SK-N-SH (cell line): Measurements from ENCODE around the gene CFAP57. TPM values are rescaled to one million over a fixed set of nuclear protein-coding genes. Genes with fewer than 3 reads are reported as not detected.

ENCODE experiments used
- CTCF ChIA-PET: fragments of 300-600, 350-600 bp; formaldehyde crosslinking; extraction: SDS; loops from one replicate; lab custom pipeline; 2021; lab: Yijun Ruan, JAX
- POLR2A ChIA-PET: fragments of 350-600 bp; sonication (Branson Sonifier 250); formaldehyde crosslinking; extraction: SDS; loops from one replicate; lab custom pipeline; 2020; ENCODE audit warnings: antibody characterized with exemption, inconsistent platforms; lab: Yijun Ruan, JAX
- DNase-seq: peaks from one replicate; pipeline ENCODE4 v3.0.0; 2012
- H2AFZ ChIP-seq: fragments of 200-600 bp; sonication (generic); 2 replicates; pipeline ENCODE4 v1.8.1; 2016; ENCODE audit warnings: antibody characterized with exemption, mild to moderate bottlenecking, low read depth
- H3F3A ChIP-seq: fragments of 200-600 bp; sonication (generic); replicated peaks from 2 replicates; pipeline ENCODE3; 2016; ENCODE audit warnings: antibody characterized with exemption, mild to moderate bottlenecking; ENCODE audit not compliant: insufficient read depth
- H3K27ac ChIP-seq, 2 experiments: fragments of 200-500 bp in 1 of 2; fragments of 200-600 bp in 1 of 2; sonication (Bioruptor generic) in 1 of 2; sonication (generic), shearing (Covaris generic) in 1 of 2; 2 replicates each; pipeline versions ENCODE4 v1.5.1 to v1.6.1; 2014 to 2016; ENCODE audit warnings: low read depth in 2 of 2, inconsistent platforms in 1 of 2, low read length in 1 of 2, mild to moderate bottlenecking in 1 of 2, mixed read lengths in 1 of 2
- H3K27me3 ChIP-seq: fragments of 200-600 bp; sonication (generic), shearing (Covaris generic); 2 replicates; pipeline ENCODE4 v1.6.1; 2016; ENCODE audit warnings: mixed run types; ENCODE audit not compliant: insufficient read depth
- H3K36me3 ChIP-seq, 2 experiments: fragments of 200-500 bp in 1 of 2; fragments of 200-600 bp in 1 of 2; sonication (Bioruptor generic) in 1 of 2; sonication (generic) in 1 of 2; replicated peaks in 1 of 2; 2 replicates each; pipeline versions ENCODE3 to v1.5.1; 2014 to 2016; ENCODE audit warnings: low read length in 1 of 2, mild to moderate bottlenecking in 1 of 2; ENCODE audit not compliant: insufficient read depth in 2 of 2, control insufficient read depth in 1 of 2
- H3K4me1 ChIP-seq, 2 experiments: fragments of 200-500 bp in 1 of 2; fragments of 200-600 bp in 1 of 2; sonication (Bioruptor generic) in 1 of 2; sonication (generic), shearing (Covaris generic) in 1 of 2; 2 replicates each; pipeline versions ENCODE4 v1.5.1 to v1.6.1; 2014 to 2016; ENCODE audit warnings: low read depth in 1 of 2, low read length in 1 of 2, mixed run types in 1 of 2; ENCODE audit not compliant: insufficient read depth in 2 of 2, control insufficient read depth in 1 of 2
- H3K4me2 ChIP-seq: fragments of 200-600 bp; sonication (generic), shearing (Covaris generic); 2 replicates; pipeline ENCODE4 v1.6.1; 2017; ENCODE audit warnings: mixed run types
- H3K4me3 ChIP-seq, 2 experiments: fragments of 200-500 bp in 1 of 2; fragments of 200-600 bp in 1 of 2; sonication (Bioruptor generic) in 1 of 2; sonication (generic), shearing (Covaris generic) in 1 of 2; 2 replicates each; pipeline versions ENCODE4 v1.5.1 to v1.8.1; 2014 to 2016; ENCODE audit warnings: low read depth in 2 of 2, inconsistent platforms in 1 of 2, low read length in 1 of 2, mild to moderate bottlenecking in 1 of 2, mixed read lengths in 1 of 2, moderate library complexity in 1 of 2
- H3K79me2 ChIP-seq: fragments of 200-600 bp; sonication (generic); 2 replicates; pipeline ENCODE4 v1.8.1; 2017; ENCODE audit warnings: mild to moderate bottlenecking; ENCODE audit not compliant: insufficient read depth
- H3K9ac ChIP-seq: fragments of 200-600 bp; sonication (generic); 2 replicates; pipeline ENCODE4 v1.6.1; 2017; ENCODE audit warnings: mixed run types
- H3K9me2 ChIP-seq: fragments of 200-600 bp; sonication (generic); 2 replicates; pipeline ENCODE4 v1.6.1; 2017; ENCODE audit warnings: mixed run types
- H3K9me3 ChIP-seq: fragments of 200-600 bp; sonication (generic); 2 replicates; pipeline ENCODE4 v1.6.1; 2017; ENCODE audit warnings: mixed run types, mild to moderate bottlenecking, moderate library complexity
- H4K20me1 ChIP-seq: fragments of 200-600 bp; sonication (generic); 2 replicates; pipeline ENCODE4 v1.6.1; 2017; ENCODE audit warnings: mild to moderate bottlenecking, mixed run types; ENCODE audit not compliant: insufficient read depth
- CHD2 ChIP-seq: fragments of 150-350 bp; IDR thresholded peaks from 2 replicates; pipeline ENCODE4 v1.6.1; 2018; ENCODE audit warnings: low read length; ENCODE audit not compliant: partially characterized antibody
- EP300 ChIP-seq, 2 experiments: IDR thresholded peaks; 2 replicates each; pipeline versions ENCODE4 v1.4.0 to v1.6.1; 2012; ENCODE audit warnings: borderline replicate concordance in 1 of 2, low read depth in 1 of 2, low read length in 1 of 2
- MXI1 ChIP-seq: IDR thresholded peaks from 2 replicates; pipeline ENCODE4 v1.6.1; 2012; ENCODE audit warnings: mild to moderate bottlenecking, low read depth, low read length, improper control_type of control experiment
- RCOR1 ChIP-seq: fragments of 150-350 bp; IDR thresholded peaks from 2 replicates; pipeline ENCODE4 v1.6.1; 2017; ENCODE audit warnings: antibody characterized with exemption, low read length
- RFX5 ChIP-seq: IDR thresholded peaks from 2 replicates; pipeline ENCODE4 v1.6.1; 2012; ENCODE audit warnings: mild to moderate bottlenecking, improper control_type of control experiment, low read length
- RXRA ChIP-seq: IDR thresholded peaks from 2 replicates; pipeline ENCODE4 v1.4.0; 2012; ENCODE audit warnings: low read depth, mild to moderate bottlenecking, borderline replicate concordance
- SMC3 ChIP-seq: IDR thresholded peaks from 2 replicates; pipeline ENCODE4 v1.6.1; 2012; ENCODE audit warnings: low read depth, low read length, improper control_type of control experiment
- TAF1 ChIP-seq: IDR thresholded peaks from 2 replicates; pipeline ENCODE4 v1.6.1; 2012; ENCODE audit warnings: low read depth, mild to moderate bottlenecking, low read length, moderate library complexity, borderline replicate concordance
- WGBS: methylation state at CpG from one replicate; pipeline ENCODE4 v1.1.6; 2017; ENCODE audit warnings: low lambda C conversion rate; 5-methylcytosine and 5-hydroxymethylcytosine counted together
- polyA plus RNA-seq, 3 experiments: library from polyadenylated mRNA; depleted of rRNA; stranded (reverse); fragments of >200 nt; gene quantifications; 2 replicates each; pipeline ENCODE4 v1.2.3, GENCODE V29; 2012
- TF ChIP-seq, protein P1 (sequence below): IDR thresholded peaks from 2 replicates; pipeline ENCODE4 v1.4.0; 2012; ENCODE audit warnings: low read depth, borderline replicate concordance
- TF ChIP-seq, protein P2 (sequence below): IDR thresholded peaks from 2 replicates; pipeline ENCODE4 v1.6.1; 2012; ENCODE audit warnings: mild to moderate bottlenecking, low read depth, low read length, moderate library complexity
- TF ChIP-seq, protein P3 (sequence below): fragments of 150-350 bp; IDR thresholded peaks from 2 replicates; pipeline ENCODE4 v1.6.1; 2017; ENCODE audit warnings: antibody characterized with exemption, low read length, low read depth, borderline replicate concordance
- TF ChIP-seq, protein P4 (sequence below): IDR thresholded peaks from 2 replicates; pipeline ENCODE4 v1.4.0; 2012; ENCODE audit warnings: low read depth

Gene CFAP57
- polyA plus RNA-seq, 1 of the 3 experiments (the other 2 are of a cell fraction): 0.36 TPM

DNA sequence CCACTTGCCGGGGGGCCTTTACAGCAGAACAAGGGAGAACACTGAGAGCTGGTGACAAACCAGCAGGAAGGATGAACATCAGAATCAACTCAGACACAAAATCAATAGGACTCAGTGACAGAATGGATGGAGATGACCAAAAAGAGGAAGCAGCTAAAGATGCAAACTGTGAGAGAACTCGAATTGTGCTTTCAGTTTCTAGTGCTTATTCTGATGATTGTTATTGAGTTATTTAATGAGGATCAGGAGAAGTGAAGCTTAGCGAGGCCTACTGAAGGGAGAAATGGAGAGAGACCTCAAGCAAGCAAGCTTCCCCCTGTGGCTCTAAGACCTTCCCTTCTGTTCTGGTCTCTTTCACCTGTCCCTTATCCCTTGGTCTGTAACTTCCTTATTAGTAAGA lies 67.4 kb downstream of the CFAP57 start:
- Histone ChIP-seq H3K9ac (no peak overlapping the region), H3K9me2 (no peaks in the 10 kb centered on the region), H2AFZ (no peak overlapping the region), H3K4me2 (no peak overlapping the region), H3K4me1 (peaks cover 0 to 6% of the 10 kb centered on the region in 2 experiments; a peak in 1 of 4 replicates), H3K27me3 (no peaks in the 10 kb centered on the region), H3K4me3 (no peak overlapping the region), H3K36me3 (no peaks in the 10 kb centered on the region), H3K79me2 (no peaks in the 10 kb centered on the region), H4K20me1 (no peaks in the 10 kb centered on the region), H3K9me3 (no peaks in the 10 kb centered on the region), H3K27ac (no peak overlapping the region), H3F3A (no peaks in the 10 kb centered on the region)
- WGBS: 49% methylated on average over 3 of the region's 3 CpGs
- POLR2A ChIA-PET: no interaction called here
- TF ChIP-seq, protein P1, sequence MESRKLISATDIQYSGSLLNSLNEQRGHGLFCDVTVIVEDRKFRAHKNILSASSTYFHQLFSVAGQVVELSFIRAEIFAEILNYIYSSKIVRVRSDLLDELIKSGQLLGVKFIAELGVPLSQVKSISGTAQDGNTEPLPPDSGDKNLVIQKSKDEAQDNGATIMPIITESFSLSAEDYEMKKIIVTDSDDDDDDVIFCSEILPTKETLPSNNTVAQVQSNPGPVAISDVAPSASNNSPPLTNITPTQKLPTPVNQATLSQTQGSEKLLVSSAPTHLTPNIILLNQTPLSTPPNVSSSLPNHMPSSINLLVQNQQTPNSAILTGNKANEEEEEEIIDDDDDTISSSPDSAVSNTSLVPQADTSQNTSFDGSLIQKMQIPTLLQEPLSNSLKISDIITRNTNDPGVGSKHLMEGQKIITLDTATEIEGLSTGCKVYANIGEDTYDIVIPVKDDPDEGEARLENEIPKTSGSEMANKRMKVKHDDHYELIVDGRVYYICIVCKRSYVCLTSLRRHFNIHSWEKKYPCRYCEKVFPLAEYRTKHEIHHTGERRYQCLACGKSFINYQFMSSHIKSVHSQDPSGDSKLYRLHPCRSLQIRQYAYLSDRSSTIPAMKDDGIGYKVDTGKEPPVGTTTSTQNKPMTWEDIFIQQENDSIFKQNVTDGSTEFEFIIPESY: no peak
- TF ChIP-seq RXRA (no peak), EP300 (IDR thresholded peaks at IDR 0.05; ENCODE audit: borderline replicate concordance in 1 of 2, low read depth in 1 of 2, low read length in 1 of 2) (no peak), CHD2 (no peak), TAF1 (no peak)
- TF ChIP-seq, protein P2, sequence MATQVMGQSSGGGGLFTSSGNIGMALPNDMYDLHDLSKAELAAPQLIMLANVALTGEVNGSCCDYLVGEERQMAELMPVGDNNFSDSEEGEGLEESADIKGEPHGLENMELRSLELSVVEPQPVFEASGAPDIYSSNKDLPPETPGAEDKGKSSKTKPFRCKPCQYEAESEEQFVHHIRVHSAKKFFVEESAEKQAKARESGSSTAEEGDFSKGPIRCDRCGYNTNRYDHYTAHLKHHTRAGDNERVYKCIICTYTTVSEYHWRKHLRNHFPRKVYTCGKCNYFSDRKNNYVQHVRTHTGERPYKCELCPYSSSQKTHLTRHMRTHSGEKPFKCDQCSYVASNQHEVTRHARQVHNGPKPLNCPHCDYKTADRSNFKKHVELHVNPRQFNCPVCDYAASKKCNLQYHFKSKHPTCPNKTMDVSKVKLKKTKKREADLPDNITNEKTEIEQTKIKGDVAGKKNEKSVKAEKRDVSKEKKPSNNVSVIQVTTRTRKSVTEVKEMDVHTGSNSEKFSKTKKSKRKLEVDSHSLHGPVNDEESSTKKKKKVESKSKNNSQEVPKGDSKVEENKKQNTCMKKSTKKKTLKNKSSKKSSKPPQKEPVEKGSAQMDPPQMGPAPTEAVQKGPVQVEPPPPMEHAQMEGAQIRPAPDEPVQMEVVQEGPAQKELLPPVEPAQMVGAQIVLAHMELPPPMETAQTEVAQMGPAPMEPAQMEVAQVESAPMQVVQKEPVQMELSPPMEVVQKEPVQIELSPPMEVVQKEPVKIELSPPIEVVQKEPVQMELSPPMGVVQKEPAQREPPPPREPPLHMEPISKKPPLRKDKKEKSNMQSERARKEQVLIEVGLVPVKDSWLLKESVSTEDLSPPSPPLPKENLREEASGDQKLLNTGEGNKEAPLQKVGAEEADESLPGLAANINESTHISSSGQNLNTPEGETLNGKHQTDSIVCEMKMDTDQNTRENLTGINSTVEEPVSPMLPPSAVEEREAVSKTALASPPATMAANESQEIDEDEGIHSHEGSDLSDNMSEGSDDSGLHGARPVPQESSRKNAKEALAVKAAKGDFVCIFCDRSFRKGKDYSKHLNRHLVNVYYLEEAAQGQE: no peak
- TF ChIP-seq, protein P3, sequence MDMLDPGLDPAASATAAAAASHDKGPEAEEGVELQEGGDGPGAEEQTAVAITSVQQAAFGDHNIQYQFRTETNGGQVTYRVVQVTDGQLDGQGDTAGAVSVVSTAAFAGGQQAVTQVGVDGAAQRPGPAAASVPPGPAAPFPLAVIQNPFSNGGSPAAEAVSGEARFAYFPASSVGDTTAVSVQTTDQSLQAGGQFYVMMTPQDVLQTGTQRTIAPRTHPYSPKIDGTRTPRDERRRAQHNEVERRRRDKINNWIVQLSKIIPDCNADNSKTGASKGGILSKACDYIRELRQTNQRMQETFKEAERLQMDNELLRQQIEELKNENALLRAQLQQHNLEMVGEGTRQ: no peak
- CTCF ChIA-PET: interaction anchor here (0.8 to 2.5 kb wide), 3 partner anchors 12 to 175 kb away, joined by 3 to 17 read pairs (median 3); no protein-coding TSS in a partner anchor
- DNase-seq: no peak

DNA sequence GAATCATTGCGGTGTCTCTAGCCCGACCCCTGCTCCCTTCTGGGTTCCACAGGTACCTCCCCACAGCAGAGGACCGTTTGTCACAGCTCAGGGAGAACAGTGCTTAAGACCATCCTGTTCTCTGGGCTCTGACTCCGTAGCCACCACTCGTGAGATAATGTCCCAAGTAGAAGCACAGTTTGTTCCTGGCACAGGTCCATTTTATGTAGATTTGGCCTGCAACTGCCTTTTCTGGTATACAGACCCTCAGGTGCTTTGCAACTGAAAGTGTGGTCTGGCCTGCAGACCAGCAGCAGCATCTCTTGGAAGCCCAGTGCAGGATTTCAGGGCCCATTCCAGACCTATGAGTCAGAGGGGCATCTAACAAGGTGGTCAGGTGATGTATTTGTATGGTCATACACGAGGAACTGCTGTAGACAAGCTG lies 69.3 kb downstream of the CFAP57 start:
- H3K4me3 ChIP-seq: no peak overlapping the region
- no peaks in the 10 kb centered on the region for H3F3A ChIP-seq
- no peaks in the 10 kb centered on the region; a peak in 1 of 4 replicates for H3K4me1 ChIP-seq
- TF ChIP-seq RCOR1 (no peak), RFX5 (no peak), EP300 (IDR thresholded peaks at IDR 0.05; ENCODE audit: borderline replicate concordance in 1 of 2, low read depth in 1 of 2, low read length in 1 of 2) (no peak), MXI1 (no peak), SMC3 (no peak)
- TF ChIP-seq, protein P1: no peak
- TF ChIP-seq, protein P4, sequence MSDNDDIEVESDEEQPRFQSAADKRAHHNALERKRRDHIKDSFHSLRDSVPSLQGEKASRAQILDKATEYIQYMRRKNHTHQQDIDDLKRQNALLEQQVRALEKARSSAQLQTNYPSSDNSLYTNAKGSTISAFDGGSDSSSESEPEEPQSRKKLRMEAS: no peak
- TF ChIP-seq, protein P2: no peak
- H3K27ac ChIP-seq: no peak overlapping the region
- ChIA-PET CTCF (no interaction called here), POLR2A (no interaction called here)
- WGBS: 32% methylated on average over 5 of the region's 6 CpGs
- H2AFZ ChIP-seq: no peak overlapping the region
- no peaks in the 10 kb centered on the region for H4K20me1 ChIP-seq
- no peaks in the 10 kb centered on the region for H3K79me2 ChIP-seq
- H3K27me3 ChIP-seq: no peaks in the 10 kb centered on the region
- H3K36me3 ChIP-seq: no peaks in the 10 kb centered on the region
- H3K9ac ChIP-seq: no peak overlapping the region
- H3K9me3 ChIP-seq: peaks cover 2% of the 10 kb centered on the region; the same call in 1 of the 2 replicates
- no peak overlapping the region for H3K4me2 ChIP-seq
- DNase-seq: no peak
- H3K9me2 ChIP-seq: no peaks in the 10 kb centered on the region
